ENCODE data around the gene RAD9A.

RAD9A gene

GRCh38 chr11:67429038-67429668 is 37.4 kb downstream of the RAD9A start:
- FAIRE-seq: no peak

- no peak for FAIRE-seq
Measured at GRCh38 chr11:67429722-67430121, 37.9 kb downstream of the RAD9A start.

- FAIRE-seq: no peak
Measured at GRCh38 chr11:67431346-67432249, 39.8 kb downstream of the RAD9A start.

- no peak for FAIRE-seq
Measured at GRCh38 chr11:67432655-67433349, 41.0 kb downstream of the RAD9A start.

GRCh38 chr11:67433536-67434394 is 42.0 kb downstream of the RAD9A start:
- no peak for FAIRE-seq

- no peak for FAIRE-seq
Measured at GRCh38 chr11:67434395-67434881, 42.7 kb downstream of the RAD9A start.

- FAIRE-seq: no peak
Measured at GRCh38 chr11:67435031-67435726, 43.4 kb downstream of the RAD9A start.

GRCh38 chr11:67435727-67436458 is 44.1 kb downstream of the RAD9A start:
- FAIRE-seq: no peak

GRCh38 chr11:67436459-67437081 is 44.8 kb downstream of the RAD9A start:
- FAIRE-seq: no peak

GRCh38 chr11:67437082-67437808 is 45.5 kb downstream of the RAD9A start, which contains the start of gene PTPRCAP:
Gene PTPRCAP, minus strand, starts transcription at chr11:67437682. Its CDS starts 63 bp downstream, at chr11:67437619.
- no peak for FAIRE-seq

GRCh38 chr11:67437809-67438157 is 46.0 kb downstream of the RAD9A start:
- FAIRE-seq: no peak

- no peak for FAIRE-seq
Measured at GRCh38 chr11:67438158-67438902, 46.5 kb downstream of the RAD9A start.

GRCh38 chr11:67439321-67440228 is 47.8 kb downstream of the RAD9A start:
- no peak for FAIRE-seq

GRCh38 chr11:67440229-67441097 is 48.7 kb downstream of the RAD9A start:
- no peak for FAIRE-seq

- no peak for FAIRE-seq
Measured at GRCh38 chr11:67441098-67441563, 49.3 kb downstream of the RAD9A start.

- FAIRE-seq: no peak
Measured at GRCh38 chr11:67441731-67442351, 50.1 kb downstream of the RAD9A start.

Measured in endometrium (tissue), 2 donors.